ENCODE measurements around the gene SCMH1. TPM values are rescaled to one million over a fixed set of nuclear protein-coding genes. Genes with fewer than 3 reads are reported as not detected.

Gene SCMH1
- total RNA-seq, 2 experiments from 2014 or later: 25.3 to 26.1 TPM

- POLR2A ChIA-PET: no interaction called here
- CTCF ChIA-PET: interaction anchor here (0.6 kb wide), 1 partner anchor 31 kb away, joined by 3 read pairs; no protein-coding TSS in a partner anchor
- peaks cover 2% of the 10 kb centered on the region for H3K4me1 Mint-ChIP-seq (ENCODE audit: low read depth)
- H3K9me3 Mint-ChIP-seq: no peaks in the 10 kb centered on the region
- DNase-seq (no peak), ATAC-seq (no peak)
- no peak overlapping the region for H3K4me3 Mint-ChIP-seq
- no peaks in the 10 kb centered on the region for H3K27me3 Mint-ChIP-seq
- intact Hi-C loops (cut with micrococcal nuclease): no loop called here
- TF ChIP-seq, protein P1, sequence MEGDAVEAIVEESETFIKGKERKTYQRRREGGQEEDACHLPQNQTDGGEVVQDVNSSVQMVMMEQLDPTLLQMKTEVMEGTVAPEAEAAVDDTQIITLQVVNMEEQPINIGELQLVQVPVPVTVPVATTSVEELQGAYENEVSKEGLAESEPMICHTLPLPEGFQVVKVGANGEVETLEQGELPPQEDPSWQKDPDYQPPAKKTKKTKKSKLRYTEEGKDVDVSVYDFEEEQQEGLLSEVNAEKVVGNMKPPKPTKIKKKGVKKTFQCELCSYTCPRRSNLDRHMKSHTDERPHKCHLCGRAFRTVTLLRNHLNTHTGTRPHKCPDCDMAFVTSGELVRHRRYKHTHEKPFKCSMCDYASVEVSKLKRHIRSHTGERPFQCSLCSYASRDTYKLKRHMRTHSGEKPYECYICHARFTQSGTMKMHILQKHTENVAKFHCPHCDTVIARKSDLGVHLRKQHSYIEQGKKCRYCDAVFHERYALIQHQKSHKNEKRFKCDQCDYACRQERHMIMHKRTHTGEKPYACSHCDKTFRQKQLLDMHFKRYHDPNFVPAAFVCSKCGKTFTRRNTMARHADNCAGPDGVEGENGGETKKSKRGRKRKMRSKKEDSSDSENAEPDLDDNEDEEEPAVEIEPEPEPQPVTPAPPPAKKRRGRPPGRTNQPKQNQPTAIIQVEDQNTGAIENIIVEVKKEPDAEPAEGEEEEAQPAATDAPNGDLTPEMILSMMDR (IDR thresholded peaks at IDR 0.05): no peak
- H3K36me3 Mint-ChIP-seq (ENCODE audit: low read depth): peaks cover 8% of the 10 kb centered on the region
- no peak overlapping the region for H3K27ac Mint-ChIP-seq
Measured at GRCh38 chr1:41101950-41102607, 140.0 kb downstream of the SCMH1 start.

GRCh38 chr1:41101076-41101475, 141.0 kb downstream of the SCMH1 start:
- Mint-ChIP-seq H3K4me3 (no peak overlapping the region), H3K9me3 (no peaks in the 10 kb centered on the region), H3K27ac (no peak overlapping the region), H3K36me3 (ENCODE audit: low read depth) (peaks cover 4% of the 10 kb centered on the region), H3K4me1 (ENCODE audit: low read depth) (peaks cover 2% of the 10 kb centered on the region), H3K27me3 (no peaks in the 10 kb centered on the region)
- intact Hi-C loops (cut with micrococcal nuclease): no loop called here
- ChIA-PET POLR2A (no interaction called here), CTCF (interaction anchor here (0.6 kb wide), 1 partner anchor 212 kb away, joined by 3 read pairs; no protein-coding TSS in a partner anchor)
- DNase-seq (no peak), ATAC-seq (no peak)
- TF ChIP-seq, protein P1 (IDR thresholded peaks at IDR 0.05): no peak

DNA sequence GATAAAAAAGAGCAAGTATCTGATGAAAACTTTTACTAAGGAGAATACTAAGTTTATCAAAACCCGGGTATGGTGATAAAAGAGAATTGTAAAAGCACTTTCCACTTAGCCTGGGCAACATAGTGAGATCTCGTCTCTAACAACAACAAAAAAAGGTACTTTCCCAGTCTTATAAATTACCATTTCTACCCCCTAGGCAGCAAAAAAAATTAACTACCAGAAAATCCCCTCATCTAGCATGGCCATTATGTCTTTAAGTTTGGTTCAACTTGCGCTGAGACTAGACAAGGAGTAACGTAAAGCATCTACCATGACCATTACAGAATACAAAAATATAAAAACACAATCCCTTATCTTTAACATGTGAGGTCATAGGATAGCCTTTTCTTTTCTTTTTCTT, 141.9 kb downstream of the SCMH1 start:
- Mint-ChIP-seq H3K4me1 (ENCODE audit: low read depth) (peaks cover 2% of the 10 kb centered on the region), H3K27ac (no peak overlapping the region), H3K9me3 (no peaks in the 10 kb centered on the region), H3K27me3 (no peaks in the 10 kb centered on the region), H3K36me3 (ENCODE audit: low read depth) (peaks cover 3% of the 10 kb centered on the region), H3K4me3 (no peak overlapping the region)
- TF ChIP-seq, protein P1 (IDR thresholded peaks at IDR 0.05): no peak
- DNase-seq (no peak), ATAC-seq (no peak)
- ChIA-PET CTCF (no interaction called here), POLR2A (no interaction called here)
- intact Hi-C loops (cut with micrococcal nuclease): no loop called here

- peaks cover 2% of the 10 kb centered on the region for H3K4me1 Mint-ChIP-seq (ENCODE audit: low read depth)
- CTCF ChIA-PET: no interaction called here
Measured at GRCh38 chr1:41098730-41099460, 143.2 kb downstream of the SCMH1 start.

More at GRCh38 chr1:41098730-41099460, 143.2 kb downstream of the SCMH1 start:
- POLR2A ChIA-PET: no interaction called here
- no peaks in the 10 kb centered on the region for H3K27me3 Mint-ChIP-seq
- H3K9me3 Mint-ChIP-seq: no peaks in the 10 kb centered on the region
- TF ChIP-seq, protein P1 (IDR thresholded peaks at IDR 0.05): no peak
- DNase-seq (no peak), ATAC-seq (no peak)
- H3K4me3 Mint-ChIP-seq: no peak overlapping the region
- H3K36me3 Mint-ChIP-seq (ENCODE audit: low read depth): peaks cover 3% of the 10 kb centered on the region
- H3K27ac Mint-ChIP-seq: no peak overlapping the region
- intact Hi-C loops (cut with micrococcal nuclease): no loop called here
